GM23338 (cell line): Measurements from ENCODE around the gene TMEM204.

ENCODE experiments used
- CREB1 ChIP-seq: fragments of 250-450 bp; sonication (Bioruptor Pico); IDR thresholded peaks from 2 replicates; pipeline ENCODE4 v1.5.0; 2020; ENCODE audit warnings: low read depth, mild to moderate bottlenecking, moderate library complexity
- EZH2 ChIP-seq: fragments of 200-600 bp; sonication (generic); IDR thresholded peaks from one replicate; pipeline ENCODE4 v1.8.0; 2017; ENCODE audit warnings: antibody characterized with exemption, mild to moderate bottlenecking, low read depth; ENCODE audit not compliant: unreplicated experiment
- EZH2phosphoT487 ChIP-seq: fragments of 200-600 bp; sonication (generic); IDR thresholded peaks from one replicate; pipeline ENCODE4 v1.8.1; 2018; ENCODE audit warnings: antibody characterized with exemption; ENCODE audit not compliant: unreplicated experiment
- JUNB ChIP-seq: IDR thresholded peaks from one replicate; pipeline ENCODE4 v1.6.1; 2016; ENCODE audit warnings: antibody characterized with exemption; ENCODE audit not compliant: unreplicated experiment
- POLR2AphosphoS5 ChIP-seq: IDR thresholded peaks from 2 replicates; pipeline ENCODE4 v1.6.1; 2016; ENCODE audit warnings: antibody characterized with exemption, low read depth
- STAT1 ChIP-seq: IDR thresholded peaks from one replicate; pipeline ENCODE4 v1.6.1; 2016; ENCODE audit warnings: antibody characterized with exemption; ENCODE audit not compliant: unreplicated experiment
- TF ChIP-seq, protein P1 (sequence below), 2 experiments: fragments of 200-600 bp in 1 of 2; sonication (generic) in 1 of 2; conservative IDR thresholded peaks; 2 replicates each; pipeline versions ENCODE4 v1.5.1 to v1.6.1; 2016 to 2017; ENCODE audit warnings: antibody characterized with exemption in 2 of 2, low read depth in 2 of 2, mild to moderate bottlenecking in 2 of 2, moderate library complexity in 1 of 2
- TF ChIP-seq, protein P2 (sequence below): IDR thresholded peaks from one replicate; pipeline ENCODE4 v1.6.1; 2018; ENCODE audit warnings: antibody characterized with exemption; ENCODE audit not compliant: unreplicated experiment

DNA sequence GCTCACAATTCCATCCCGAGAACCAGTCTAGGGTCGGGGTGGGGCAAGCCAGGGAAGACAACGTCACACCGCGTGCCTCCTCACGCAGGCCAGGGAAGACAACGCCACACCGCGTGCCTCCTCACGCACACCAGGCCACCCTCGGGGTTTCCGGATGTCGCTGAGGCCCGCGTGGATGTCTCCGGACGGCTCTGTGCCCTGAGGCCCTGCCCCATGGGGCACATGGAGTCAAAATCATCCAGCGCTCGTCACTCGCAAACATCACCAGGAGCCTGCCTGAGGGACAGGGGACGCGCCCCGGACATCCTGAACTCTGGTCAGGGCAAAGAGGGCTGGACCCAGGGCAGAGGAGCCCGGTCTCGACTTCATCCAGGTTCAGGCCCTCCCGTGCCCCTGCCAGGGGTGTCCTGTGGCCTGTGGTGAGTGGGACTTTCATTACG lies 3.7 kb downstream of the TMEM204 start:
- TF ChIP-seq CREB1 = no peak
- TF ChIP-seq JUNB = no peak
- TF ChIP-seq, protein P1, sequence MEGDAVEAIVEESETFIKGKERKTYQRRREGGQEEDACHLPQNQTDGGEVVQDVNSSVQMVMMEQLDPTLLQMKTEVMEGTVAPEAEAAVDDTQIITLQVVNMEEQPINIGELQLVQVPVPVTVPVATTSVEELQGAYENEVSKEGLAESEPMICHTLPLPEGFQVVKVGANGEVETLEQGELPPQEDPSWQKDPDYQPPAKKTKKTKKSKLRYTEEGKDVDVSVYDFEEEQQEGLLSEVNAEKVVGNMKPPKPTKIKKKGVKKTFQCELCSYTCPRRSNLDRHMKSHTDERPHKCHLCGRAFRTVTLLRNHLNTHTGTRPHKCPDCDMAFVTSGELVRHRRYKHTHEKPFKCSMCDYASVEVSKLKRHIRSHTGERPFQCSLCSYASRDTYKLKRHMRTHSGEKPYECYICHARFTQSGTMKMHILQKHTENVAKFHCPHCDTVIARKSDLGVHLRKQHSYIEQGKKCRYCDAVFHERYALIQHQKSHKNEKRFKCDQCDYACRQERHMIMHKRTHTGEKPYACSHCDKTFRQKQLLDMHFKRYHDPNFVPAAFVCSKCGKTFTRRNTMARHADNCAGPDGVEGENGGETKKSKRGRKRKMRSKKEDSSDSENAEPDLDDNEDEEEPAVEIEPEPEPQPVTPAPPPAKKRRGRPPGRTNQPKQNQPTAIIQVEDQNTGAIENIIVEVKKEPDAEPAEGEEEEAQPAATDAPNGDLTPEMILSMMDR (conservative IDR thresholded peaks at IDR 0.05; ENCODE audit: low read depth in 2 of 2) = no peak
- TF ChIP-seq EZH2 = no peak
- no peak for TF ChIP-seq EZH2phosphoT487
- no peak for TF ChIP-seq STAT1
- TF ChIP-seq POLR2AphosphoS5 = no peak
- TF ChIP-seq, protein P2, sequence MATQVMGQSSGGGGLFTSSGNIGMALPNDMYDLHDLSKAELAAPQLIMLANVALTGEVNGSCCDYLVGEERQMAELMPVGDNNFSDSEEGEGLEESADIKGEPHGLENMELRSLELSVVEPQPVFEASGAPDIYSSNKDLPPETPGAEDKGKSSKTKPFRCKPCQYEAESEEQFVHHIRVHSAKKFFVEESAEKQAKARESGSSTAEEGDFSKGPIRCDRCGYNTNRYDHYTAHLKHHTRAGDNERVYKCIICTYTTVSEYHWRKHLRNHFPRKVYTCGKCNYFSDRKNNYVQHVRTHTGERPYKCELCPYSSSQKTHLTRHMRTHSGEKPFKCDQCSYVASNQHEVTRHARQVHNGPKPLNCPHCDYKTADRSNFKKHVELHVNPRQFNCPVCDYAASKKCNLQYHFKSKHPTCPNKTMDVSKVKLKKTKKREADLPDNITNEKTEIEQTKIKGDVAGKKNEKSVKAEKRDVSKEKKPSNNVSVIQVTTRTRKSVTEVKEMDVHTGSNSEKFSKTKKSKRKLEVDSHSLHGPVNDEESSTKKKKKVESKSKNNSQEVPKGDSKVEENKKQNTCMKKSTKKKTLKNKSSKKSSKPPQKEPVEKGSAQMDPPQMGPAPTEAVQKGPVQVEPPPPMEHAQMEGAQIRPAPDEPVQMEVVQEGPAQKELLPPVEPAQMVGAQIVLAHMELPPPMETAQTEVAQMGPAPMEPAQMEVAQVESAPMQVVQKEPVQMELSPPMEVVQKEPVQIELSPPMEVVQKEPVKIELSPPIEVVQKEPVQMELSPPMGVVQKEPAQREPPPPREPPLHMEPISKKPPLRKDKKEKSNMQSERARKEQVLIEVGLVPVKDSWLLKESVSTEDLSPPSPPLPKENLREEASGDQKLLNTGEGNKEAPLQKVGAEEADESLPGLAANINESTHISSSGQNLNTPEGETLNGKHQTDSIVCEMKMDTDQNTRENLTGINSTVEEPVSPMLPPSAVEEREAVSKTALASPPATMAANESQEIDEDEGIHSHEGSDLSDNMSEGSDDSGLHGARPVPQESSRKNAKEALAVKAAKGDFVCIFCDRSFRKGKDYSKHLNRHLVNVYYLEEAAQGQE = no peak
